Peyer's patch (tissue), 4 donors: ENCODE measurements around the gene GSX1. TPM values are rescaled to one million over a fixed set of nuclear protein-coding genes. Genes with fewer than 3 reads are reported as not detected.

Source experiments
- DNase-seq, 3 donors: peaks; one replicate each; pipeline ENCODE4 v3.0.0-alpha.2; 2017 to 2019
- H3K27ac ChIP-seq, 4 donors: fragments of 200-600 bp; sonication (generic); one replicate each; pipeline ENCODE4 v1.5.1; 2016 to 2019
- H3K27me3 ChIP-seq, 2 donors: fragments of 200-600 bp; sonication (generic); one replicate each; pipeline ENCODE4 v1.5.1; 2019
- H3K36me3 ChIP-seq, 3 donors: fragments of 200-600 bp; sonication (generic); one replicate each; pipeline ENCODE4 v1.5.1; 2016 to 2019
- H3K4me1 ChIP-seq, 4 donors: fragments of 200-600 bp; sonication (generic); one replicate each; pipeline ENCODE4 v1.5.1; 2016 to 2019
- H3K4me3 ChIP-seq, 4 donors: fragments of 200-600 bp; sonication (generic); 1 replicate in 3 of 4; 2 replicates in 1 of 4; pipeline ENCODE4 v1.5.1; 2016 to 2019; ENCODE audit warnings: mild to moderate bottlenecking in 1 of 4
- H3K9me3 ChIP-seq, 4 donors: fragments of 200-600 bp; sonication (generic); one replicate each; pipeline ENCODE4 v1.5.1; 2016 to 2019; ENCODE audit warnings: mild to moderate bottlenecking in 1 of 4
- POLR2A ChIP-seq, 2 donors: fragments of 450-650 bp; IDR thresholded peaks; one replicate each; pipeline ENCODE4 v1.5.1; 2017; ENCODE audit warnings: antibody characterized with exemption in 2 of 2, mild to moderate bottlenecking in 2 of 2, moderate library complexity in 2 of 2
- total RNA-seq, 4 donors: library from RNA; depleted of rRNA; stranded (reverse); fragments of >200 nt; gene quantifications; one replicate each; pipeline ENCODE4 v1.1.0, GENCODE V29; 2016
- TF ChIP-seq, protein P1 (sequence below), 6 experiments: fragments of 450-650 bp in 4 of 6; fragments of 200-600 bp in 2 of 6; sonication (generic) in 1 of 6; IDR thresholded peaks; one replicate each; pipeline ENCODE4 v1.5.1; 2017 to 2019; ENCODE audit warnings: antibody characterized with exemption in 6 of 6, mild to moderate bottlenecking in 3 of 6, moderate library complexity in 1 of 6

Gene GSX1
- total RNA-seq, 4 donors from 2014 or later = not detected

DNA sequence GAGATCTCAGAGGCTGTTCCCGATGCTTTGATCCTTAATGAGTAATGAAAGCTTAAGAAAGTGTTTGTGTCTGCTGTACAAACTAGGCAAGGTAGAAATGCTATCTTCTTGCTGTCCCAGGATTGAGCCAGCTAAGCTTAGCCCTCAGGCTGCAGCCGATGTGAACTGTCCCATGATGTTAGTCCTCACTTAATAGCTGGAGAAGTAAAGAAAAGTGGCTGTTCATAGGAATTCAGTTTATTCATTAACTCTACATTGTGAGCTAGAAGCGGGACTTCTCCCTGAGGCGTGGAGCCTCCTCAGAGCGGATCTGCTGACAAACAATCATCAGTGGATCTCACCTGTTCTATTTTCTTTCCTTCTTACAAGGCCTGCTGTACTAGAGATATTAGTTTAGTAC is 10.1 kb upstream of the GSX1 start:
- no peak for TF ChIP-seq POLR2A (IDR thresholded peaks at IDR 0.05)
- TF ChIP-seq, protein P1, sequence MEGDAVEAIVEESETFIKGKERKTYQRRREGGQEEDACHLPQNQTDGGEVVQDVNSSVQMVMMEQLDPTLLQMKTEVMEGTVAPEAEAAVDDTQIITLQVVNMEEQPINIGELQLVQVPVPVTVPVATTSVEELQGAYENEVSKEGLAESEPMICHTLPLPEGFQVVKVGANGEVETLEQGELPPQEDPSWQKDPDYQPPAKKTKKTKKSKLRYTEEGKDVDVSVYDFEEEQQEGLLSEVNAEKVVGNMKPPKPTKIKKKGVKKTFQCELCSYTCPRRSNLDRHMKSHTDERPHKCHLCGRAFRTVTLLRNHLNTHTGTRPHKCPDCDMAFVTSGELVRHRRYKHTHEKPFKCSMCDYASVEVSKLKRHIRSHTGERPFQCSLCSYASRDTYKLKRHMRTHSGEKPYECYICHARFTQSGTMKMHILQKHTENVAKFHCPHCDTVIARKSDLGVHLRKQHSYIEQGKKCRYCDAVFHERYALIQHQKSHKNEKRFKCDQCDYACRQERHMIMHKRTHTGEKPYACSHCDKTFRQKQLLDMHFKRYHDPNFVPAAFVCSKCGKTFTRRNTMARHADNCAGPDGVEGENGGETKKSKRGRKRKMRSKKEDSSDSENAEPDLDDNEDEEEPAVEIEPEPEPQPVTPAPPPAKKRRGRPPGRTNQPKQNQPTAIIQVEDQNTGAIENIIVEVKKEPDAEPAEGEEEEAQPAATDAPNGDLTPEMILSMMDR (IDR thresholded peaks at IDR 0.05) = no peak
- Histone ChIP-seq H3K36me3 (no peaks in the 10 kb centered on the region), H3K27ac (no peak overlapping the region), H3K4me3 (no peak overlapping the region), H3K27me3 (peaks cover 0 to 4% of the 10 kb centered on the region in 2 donors), H3K9me3 (no peaks in the 10 kb centered on the region), H3K4me1 (no peaks in the 10 kb centered on the region)
- no peak for DNase-seq

DNA sequence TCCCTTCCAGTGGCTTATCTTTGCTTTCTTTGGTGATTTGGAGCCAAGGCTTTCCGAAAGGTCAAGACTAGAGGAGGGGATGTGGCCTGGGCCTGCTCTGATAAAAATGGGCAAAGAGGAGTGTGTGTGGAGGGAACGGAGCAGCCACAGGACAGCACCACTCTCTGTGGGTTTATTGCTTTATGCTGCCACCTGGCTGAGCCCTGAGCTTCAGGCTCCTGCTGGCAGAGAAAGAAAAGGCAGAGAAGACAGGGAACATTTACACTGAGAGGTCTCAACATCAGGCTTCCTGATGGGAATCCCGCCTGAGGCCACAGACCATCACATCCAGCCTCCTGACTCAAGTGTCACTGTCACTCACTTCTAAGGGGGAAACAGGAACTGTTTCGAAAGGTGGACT is 9.2 kb upstream of the GSX1 start:
- H3K36me3 ChIP-seq = no peaks in the 10 kb centered on the region
- peaks cover 0 to 4% of the 10 kb centered on the region in 2 donors for H3K27me3 ChIP-seq
- H3K9me3 ChIP-seq = no peaks in the 10 kb centered on the region
- H3K4me1 ChIP-seq = no peaks in the 10 kb centered on the region
- H3K4me3 ChIP-seq = no peak overlapping the region
- TF ChIP-seq, protein P1 (IDR thresholded peaks at IDR 0.05) = peak in 2 of 6 experiments; percentile 6 to 24
- TF ChIP-seq POLR2A (IDR thresholded peaks at IDR 0.05) = no peak
- no peak overlapping the region for H3K27ac ChIP-seq
- DNase-seq = no peak

DNA sequence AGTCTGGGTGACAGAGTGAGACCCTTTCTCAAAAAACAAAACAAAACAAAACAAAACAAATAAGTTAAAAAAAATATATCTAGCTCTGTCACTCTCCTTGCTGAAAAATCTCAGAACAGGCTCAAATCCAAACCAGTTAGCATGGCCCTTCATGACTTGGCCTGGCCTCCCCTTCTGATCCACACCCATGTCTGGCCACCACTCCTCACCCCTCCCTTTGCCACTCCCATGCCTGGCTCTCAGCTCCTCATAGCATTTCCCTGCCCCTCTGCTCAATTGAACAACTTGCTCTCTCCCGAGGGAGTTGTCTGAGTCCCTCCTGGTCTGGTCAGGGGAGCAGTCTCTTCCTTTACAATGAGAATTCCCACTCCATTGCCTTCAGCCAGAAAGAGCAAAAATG is 4.0 kb upstream of the GSX1 start:
- no peaks in the 10 kb centered on the region for H3K9me3 ChIP-seq
- no peak for DNase-seq
- TF ChIP-seq, protein P1 (IDR thresholded peaks at IDR 0.05) = no peak
- no peak for TF ChIP-seq POLR2A (IDR thresholded peaks at IDR 0.05)
- no peaks in the 10 kb centered on the region for H3K36me3 ChIP-seq
- H3K4me3 ChIP-seq = no peak overlapping the region
- peaks cover 0 to 35% (median 20%) of the 10 kb centered on the region in 4 donors for H3K4me1 ChIP-seq
- peaks cover 0 to 37% of the 10 kb centered on the region in 2 donors for H3K27me3 ChIP-seq
- no peak overlapping the region for H3K27ac ChIP-seq

DNA sequence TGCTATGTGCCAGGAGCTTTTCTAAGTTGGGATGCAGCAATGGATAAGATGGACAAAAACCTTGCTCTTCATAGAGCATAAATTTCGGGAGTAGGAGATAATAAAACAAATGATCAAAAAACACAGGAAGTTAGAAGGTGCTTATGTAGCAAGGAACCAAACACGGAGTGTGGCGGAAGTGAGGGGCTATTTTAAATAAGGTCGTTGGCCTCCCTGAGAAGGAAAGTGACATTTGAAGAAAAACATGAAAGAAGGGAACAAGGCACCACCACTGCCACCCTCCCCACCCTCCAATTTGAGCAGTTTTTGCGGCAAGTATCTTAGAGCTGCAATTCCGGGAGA is 3.2 kb upstream of the GSX1 start:
- Histone ChIP-seq H3K4me1 (peaks cover 0 to 35% (median 20%) of the 10 kb centered on the region in 4 donors), H3K27me3 (peaks cover 0 to 46% of the 10 kb centered on the region in 2 donors)
- DNase-seq = peak in 1 of 3 donors; percentile 18

GRCh38 chr13:27789495-27790303 is 2.6 kb upstream of the GSX1 start:
- no peaks in the 10 kb centered on the region for H3K36me3 ChIP-seq
- DNase-seq = no peak
- no peak overlapping the region for H3K27ac ChIP-seq
- peak overlapping the region; percentile 4 to 44 (median 39) for H3K4me3 ChIP-seq
- TF ChIP-seq POLR2A (IDR thresholded peaks at IDR 0.05) = no peak
- TF ChIP-seq, protein P1 (IDR thresholded peaks at IDR 0.05) = no peak
- peaks cover 0 to 35% (median 20%) of the 10 kb centered on the region in 4 donors for H3K4me1 ChIP-seq
- no peaks in the 10 kb centered on the region for H3K9me3 ChIP-seq
- H3K27me3 ChIP-seq = peaks cover 0 to 52% of the 10 kb centered on the region in 2 donors

More for the DNA sequence above, 3.2 kb upstream of the GSX1 start:
- peak overlapping the region in 2 of 4 donors; percentile 39 to 44 for H3K4me3 ChIP-seq
- TF ChIP-seq POLR2A (IDR thresholded peaks at IDR 0.05) = no peak
- TF ChIP-seq, protein P1 (IDR thresholded peaks at IDR 0.05) = no peak
- no peak overlapping the region for H3K27ac ChIP-seq
- H3K9me3 ChIP-seq = no peaks in the 10 kb centered on the region
- no peaks in the 10 kb centered on the region for H3K36me3 ChIP-seq
